IPS-NIHi11 (cell line): ENCODE measurements around the gene ZNF544.
A peak's percentile ranks its signal among the peaks of the same experiment; 100 is the strongest.
"Not testable (repeated sequence)": the region's sequence is repeated elsewhere in the genome, so short reads cannot be mapped to it uniquely, and the experiment has no call there.

Experiments used
- DNase-seq: peaks from one replicate; pipeline ENCODE4 v3.0.0; 2012; ENCODE audit warnings: mixed read lengths, low spot score

ZNF544 gene

DNA sequence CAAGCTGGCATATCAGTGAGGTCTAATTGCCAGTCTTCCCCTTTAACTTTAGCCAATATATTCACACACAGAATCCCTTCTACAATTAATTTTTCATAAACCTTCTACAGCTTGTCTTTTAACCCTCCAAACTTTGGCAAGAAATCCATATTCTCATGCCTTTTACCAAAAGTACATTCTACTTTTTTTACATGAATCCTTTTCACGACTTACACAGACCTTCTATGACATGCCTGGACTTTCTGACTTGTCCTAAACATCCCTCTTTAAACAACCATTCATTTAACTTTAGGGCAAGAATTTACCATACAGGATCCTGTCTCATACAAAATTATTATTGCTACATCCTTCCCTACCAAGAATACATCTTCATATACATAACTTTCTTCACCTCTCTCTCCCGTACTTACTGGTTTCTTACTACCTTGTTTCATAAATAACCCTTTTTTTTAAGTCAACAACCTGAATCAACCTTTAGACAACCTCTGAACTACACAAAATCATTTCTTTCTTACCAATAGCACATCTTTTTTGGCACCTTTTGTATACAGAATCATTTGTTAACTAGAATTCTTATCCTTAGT, 23.5 kb downstream of the ZNF544 start:
- DNase-seq, result no peak

DNA sequence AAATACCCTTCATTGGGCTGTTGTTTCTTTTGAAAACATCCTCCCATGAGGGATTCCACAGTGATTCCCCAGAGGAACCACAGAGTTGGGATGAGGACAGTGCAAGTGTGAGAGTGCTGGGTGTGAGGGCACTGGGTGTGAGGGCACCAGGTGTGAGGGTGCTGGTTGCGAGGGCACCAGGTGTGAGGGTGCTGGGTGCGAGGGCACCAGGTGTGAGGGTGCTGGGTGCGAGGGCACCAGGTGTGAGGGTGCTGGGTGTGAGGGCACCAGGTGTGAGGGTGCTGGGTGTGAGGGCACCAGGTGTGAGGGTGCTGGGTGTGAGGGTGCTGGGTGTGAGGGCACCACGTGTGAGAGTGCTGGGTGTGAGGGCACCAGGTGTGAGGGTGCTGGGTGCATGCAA, 29.5 kb downstream of the ZNF544 start:
- DNase-seq, result not testable (repeated sequence)

DNA sequence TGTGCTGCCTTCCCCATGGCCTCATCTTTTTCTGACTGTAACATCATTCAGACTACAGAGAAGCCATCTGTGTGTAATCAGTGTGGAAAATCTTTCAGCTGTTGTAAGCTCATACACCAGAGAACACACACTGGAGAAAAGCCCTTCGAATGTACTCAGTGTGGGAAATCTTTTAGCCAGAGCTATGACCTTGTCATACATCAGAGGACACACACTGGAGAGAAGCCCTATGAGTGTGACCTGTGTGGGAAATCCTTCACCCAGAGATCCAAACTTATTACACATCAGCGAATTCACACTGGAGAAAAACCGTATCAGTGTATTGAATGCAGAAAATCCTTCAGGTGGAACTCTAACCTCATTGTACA, 32.9 kb downstream of the ZNF544 start:
- DNase-seq, result no peak

DNA sequence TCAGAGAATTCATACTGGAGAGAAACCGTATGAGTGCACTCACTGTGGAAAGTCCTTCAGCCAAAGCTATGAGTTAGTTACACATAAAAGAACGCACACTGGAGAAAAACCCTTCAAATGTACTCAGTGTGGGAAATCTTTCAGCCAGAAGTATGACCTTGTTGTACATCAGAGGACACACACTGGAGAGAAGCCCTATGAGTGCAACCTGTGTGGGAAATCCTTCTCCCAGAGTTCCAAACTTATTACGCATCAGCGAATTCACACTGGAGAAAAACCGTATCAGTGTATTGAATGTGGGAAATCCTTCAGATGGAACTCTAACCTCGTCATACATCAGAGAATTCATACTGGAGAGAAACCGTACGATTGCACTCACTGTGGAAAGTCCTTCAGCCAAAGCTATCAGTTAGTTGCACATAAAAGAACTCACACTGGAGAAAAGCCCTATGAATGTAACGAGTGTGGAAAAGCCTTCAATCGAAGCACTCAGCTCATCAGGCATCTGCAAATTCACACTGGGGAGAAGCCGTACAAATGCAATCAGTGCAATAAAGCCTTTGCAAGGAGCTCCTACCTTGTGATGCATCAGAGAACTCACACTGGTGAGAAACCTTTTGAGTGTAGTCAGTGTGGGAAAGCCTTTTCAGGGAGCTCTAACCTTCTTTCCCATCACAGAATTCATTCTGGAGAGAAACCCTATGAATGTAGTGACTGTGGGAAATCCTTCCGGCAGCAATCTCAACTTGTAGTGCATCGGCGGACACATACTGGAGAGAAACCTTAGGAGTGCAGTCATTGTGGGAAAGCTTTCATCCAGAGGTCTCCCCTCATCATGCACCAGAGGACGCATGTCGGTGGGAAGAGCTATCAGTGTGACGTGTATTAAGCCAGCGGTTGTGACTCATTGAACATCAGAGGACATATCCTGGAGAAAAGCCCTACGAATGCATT, 33.5 kb downstream of the ZNF544 start:
- DNase-seq, result no peak

DNA sequence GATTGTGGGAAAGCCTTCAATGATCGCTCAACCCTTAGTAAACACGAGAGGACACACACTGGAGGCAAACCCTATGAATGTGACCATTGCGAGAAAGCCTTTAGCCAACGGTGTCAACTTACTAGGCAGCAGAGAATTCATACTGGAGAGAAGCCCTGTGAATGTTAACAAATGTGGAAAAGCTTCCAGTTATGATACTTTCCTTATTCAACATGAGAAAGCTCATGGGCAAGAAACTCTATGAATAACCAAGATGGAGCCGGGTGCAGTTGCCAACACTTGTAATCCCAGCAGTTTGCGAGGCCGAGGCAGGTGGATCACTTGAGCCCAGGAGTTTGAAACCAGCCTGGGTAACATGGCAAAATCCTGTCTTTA, 34.2 kb downstream of the ZNF544 start:
- no peak for DNase-seq

DNA sequence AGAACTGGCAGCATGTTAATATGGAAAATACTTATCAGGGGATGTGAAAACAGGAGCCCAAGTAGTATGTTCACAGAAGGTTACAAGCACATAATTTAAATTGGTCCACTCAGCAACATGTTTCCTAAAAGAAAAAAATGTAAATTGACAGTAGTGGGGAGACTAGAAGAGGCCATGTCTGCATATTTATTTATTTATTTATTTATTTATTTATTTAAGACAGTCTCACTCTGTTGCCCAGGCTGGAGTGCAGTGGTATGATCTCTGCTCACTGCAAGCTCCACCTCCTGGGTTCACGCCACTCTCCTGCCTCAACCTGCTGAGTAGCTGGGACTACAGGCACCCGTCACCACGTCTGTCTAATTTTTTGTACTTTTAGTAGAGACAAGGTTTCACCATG, 36.4 kb downstream of the ZNF544 start:
- DNase-seq, result no peak

DNA sequence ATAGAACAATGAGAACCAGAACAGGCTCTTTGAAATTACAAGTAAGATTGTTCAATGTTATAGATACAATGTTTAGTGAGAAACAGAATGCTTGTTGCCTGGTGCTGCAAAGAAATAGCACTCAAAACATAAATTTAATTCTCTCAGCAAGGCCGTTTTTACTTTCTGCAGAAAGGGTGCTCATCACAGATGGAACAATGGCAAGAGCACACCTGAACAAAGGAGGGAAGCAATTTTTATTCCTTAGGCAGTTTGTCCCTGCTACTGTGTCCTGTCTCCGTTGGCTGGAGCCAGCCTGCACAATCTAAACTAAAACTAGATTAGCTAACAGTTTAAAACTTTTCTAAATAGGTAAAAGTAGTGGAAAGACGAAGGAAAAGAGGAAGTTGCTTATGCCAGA, 39.6 kb downstream of the ZNF544 start:
- DNase-seq, result no peak

DNA sequence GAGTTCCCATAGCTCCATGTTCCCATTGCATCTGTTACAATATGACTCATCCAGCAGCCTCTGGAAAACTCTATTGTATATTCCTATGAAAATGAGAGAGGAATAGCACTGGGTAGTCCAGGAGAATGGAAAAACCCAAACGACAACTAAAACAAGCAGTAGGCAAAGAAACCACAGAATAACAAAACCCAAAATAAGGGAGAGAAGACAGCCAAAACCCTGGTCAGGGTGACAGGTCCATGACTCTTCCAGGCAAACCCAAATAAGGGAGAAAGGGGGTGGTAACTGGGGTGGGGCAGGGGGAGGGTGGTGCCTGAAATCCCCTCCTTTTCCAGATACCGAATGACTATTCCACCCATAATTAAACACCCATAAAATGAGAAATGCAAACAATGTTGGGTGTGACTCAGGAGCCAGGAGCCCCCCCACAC, 46.1 kb downstream of the ZNF544 start:
- no peak for DNase-seq

DNA sequence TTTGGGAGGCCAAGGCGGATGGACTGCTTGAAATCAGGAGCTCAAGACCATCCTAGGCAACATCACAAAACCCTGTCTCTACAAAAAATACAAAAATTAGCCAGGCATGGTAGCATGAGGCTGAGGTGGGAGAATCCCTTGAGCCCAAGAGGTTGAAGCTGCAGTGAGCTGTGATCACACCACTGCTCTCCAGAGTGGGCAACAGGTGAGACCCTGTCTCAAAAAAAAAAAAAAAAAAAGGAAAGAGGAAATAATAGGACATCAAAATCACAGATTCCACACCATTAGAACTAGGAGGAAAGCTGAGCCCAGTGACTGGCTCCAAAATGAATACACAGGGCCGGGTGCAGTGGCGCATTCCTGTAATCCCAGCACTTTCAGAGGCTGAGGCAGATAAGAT, 46.9 kb downstream of the ZNF544 start:
- DNase-seq, result no peak

DNA sequence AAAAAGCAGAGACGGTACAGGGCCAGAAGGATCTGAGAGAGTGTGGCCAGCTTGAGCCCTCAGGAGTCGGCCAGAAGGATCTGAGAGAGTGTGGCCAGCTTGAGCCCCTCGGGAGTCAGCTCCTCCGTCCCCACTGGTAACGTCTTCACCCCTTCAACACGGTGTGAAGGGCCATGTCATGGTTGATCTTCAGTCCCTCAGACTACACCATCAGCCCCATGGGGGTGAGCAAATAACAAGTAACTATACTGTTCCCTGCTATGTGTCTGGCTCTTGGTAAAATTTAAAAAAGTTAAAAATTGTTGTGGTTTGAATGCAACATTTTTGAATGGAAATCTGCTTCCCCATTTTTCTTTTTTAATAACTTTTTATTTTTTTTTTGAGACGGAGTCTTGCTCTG, 48.5 kb downstream of the ZNF544 start:
- no peak for DNase-seq

DNA sequence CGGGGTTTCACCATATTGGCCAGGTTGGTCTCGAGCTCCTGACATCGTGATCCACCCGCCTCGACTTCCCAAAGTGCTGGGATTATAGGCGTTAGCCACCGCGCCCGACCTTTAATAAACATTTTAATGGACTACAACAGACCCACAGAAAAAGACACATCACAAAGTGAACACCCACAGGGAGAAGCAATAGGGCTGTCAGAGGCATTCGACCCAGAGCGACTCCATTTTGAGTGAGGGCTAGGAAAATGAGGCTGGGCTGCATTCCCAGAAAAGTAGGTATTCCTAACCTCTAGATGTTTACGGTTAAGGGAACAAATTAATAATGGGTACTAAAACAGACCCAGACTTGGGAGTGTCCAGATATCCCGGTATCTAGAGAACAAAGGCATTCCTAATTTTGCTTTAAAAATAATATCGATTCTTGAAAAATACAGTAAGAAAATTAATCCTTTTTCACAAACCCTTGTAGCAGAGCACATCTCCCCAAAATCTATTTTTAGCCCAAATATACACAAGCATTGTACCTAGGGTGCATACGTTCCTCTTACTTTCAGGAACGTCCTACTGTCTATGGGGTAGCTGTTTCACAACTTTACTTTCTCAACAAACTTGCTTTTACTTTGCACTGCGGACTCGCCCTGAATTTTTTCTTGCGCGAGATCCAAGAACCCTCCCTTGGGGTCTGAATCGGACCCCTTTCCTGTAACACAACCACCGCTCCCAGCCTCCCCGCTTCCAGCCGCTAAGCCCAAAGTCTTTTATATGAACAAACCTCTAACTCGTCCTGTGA, 49.2 kb downstream of the ZNF544 start:
- DNase-seq, result no peak

DNA sequence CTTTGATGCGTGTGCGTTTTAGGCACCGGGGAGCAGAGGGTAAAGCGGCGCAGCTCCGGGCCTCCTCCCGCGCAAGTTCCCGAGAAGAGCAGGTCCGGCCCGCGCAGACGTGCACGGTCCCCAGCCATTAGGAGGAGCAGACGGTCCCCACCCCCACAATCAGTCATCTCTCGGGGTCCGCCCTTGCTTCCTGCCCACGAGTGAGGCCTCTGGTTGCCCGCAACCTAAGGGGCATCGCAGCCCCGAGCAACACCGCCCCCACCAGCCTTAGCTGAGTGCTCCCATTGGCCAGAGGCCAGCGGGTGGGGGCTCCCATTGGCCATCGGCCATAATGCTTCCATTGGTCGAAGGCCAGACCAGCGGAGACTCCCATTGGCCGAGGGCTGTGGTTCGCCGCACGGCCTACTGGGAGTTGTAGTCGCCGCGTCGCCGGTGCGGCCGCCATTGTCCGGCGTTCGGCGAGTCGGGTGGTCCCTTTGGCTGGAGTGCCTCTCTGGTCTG, 49.9 kb downstream of the ZNF544 start, which contains the start of gene ZNF8:
ZNF8 (plus strand) TSS at position 415 of the 501 bp plus-strand sequence. CDS start 127 bp downstream, outside the sequence.
- peak; percentile 99 for DNase-seq

DNA sequence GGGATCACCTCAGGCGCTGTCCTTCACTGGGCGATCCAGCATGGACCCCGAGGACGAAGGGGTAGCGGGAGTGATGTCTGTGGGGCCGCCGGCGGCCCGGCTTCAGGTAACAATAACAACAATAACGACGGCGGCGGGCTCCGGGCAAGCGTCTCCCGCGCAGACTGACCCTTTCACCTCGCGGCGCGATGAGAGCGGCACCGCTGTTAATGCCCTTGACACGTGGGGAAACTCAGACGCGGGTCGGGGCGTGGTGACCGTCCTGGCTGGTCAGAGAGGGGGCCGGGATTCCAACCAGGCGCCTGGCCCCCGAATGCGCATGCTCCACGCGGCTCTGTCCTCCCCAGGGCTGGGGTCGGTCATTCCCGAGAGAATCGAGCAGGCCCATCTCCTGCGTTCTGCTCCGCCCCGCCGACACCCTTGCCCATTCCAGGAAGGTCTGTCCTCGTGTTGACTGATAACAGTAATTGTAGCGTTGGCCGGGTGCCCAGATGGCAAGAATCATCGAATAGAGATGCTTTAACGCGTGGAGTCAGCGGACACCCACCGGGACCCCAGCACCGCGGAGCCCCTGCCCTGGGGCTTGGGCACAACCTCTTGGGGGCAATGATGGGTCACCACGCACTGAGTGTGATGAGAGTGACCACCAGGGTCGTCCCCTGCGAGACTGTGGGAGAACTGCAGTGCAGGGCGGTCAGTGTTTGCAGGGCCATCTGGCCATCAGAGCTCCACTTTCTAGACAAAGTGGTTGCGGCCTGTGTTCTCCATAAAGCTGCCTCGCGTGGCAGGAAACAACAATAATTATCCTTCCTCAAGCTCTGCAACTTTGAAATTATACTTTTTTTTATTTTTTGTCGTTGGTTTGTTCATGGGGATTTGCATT, 50.6 kb downstream of the ZNF544 start:
- peak; percentile 83 for DNase-seq

DNA sequence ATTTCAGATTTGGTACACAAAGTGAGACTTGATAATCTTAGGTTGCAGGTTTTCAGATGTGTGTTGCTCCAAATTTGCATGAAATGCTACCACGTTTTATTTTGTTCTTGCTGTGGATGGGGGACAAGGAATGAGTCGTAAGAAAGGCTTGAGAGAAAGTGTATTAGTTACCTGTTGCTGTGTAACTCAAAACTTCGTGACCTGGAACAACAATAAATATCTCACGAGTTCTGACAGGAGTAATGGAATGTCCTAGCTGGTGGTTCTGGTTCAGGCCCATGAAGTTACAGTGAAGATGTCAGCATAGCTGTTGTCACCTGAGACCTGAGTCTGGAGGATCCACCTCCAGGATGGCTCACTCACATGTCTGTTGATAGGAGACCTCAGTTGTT, 51.2 kb downstream of the ZNF544 start:
- no peak for DNase-seq

DNA sequence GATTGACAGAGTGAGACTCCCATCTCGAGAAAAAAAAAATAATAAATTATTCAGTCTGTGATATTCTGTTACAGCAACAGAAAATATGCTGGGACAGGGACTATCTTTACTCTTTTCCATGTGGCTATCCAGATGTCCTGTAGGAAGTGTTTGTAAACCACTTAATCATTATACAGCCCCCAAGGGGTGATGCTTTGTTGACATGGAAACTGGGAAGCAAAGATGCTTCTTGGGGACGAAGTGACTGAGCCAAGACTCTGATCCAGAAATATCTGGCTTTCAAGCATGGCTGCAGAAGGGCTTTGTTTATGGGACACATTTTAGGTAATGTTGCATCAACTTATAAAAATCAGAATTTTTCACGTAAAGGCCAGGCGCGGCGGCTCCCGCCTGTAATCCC, 55.5 kb downstream of the ZNF544 start:
- DNase-seq, result no peak

DNA sequence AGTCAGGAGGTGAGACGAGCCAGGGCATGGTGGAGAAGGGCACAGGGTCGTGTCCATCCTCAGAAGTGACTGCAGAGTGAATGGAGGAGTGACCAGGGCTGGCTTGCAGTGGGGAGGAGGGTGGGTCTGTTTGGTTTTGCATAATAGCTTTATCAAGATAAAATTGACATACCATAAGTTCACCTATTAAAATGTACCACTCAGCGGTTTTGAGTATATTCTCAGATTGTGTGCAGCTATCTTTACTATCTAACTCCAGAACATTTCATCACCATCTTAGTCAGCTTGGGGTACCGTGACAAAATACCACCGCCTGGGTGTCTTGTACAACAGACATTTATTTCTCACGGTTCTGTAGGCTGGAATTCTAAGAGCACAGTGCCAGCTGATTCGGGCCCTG, 63.2 kb downstream of the ZNF544 start:
- DNase-seq, result no peak

DNA sequence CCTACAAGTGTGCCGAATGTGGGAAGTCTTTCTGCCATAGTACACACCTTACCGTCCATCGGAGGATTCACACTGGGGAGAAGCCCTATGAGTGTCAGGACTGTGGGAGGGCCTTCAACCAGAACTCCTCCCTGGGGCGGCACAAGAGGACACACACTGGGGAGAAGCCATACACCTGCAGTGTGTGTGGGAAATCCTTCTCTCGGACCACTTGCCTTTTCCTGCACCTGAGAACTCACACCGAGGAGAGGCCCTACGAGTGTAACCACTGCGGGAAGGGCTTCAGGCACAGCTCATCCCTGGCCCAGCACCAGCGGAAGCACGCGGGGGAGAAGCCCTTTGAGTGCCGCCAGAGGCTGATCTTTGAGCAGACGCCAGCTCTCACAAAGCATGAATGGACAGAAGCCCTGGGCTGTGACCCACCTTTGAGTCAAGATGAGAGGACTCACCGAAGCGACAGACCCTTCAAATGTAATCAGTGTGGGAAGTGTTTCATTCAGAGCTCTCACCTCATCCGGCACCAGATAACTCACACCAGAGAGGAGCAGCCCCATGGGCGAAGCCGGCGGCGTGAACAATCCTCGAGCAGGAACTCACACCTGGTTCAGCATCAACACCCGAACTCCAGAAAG, 66.1 kb downstream of the ZNF544 start:
- no peak for DNase-seq

DNA sequence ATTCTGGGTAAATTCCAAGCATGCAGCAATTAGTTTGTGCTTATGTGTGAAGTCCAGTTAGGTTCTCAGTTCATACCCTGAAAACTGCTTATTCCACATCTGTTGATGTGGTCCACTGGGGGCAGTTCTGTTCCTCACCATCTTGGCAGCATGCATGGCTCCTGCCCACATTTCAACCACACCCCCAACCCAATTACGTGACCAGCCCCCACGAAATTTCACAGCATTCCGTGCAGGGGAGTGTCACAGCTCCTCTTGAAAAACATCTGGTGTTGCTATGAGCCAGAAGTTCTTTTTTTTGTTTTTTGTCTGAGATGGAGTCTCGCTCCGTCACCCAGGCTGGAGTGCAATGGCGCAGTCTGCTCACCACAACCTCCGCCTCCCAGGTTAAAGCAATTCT, 67.4 kb downstream of the ZNF544 start:
- no peak for DNase-seq

DNA sequence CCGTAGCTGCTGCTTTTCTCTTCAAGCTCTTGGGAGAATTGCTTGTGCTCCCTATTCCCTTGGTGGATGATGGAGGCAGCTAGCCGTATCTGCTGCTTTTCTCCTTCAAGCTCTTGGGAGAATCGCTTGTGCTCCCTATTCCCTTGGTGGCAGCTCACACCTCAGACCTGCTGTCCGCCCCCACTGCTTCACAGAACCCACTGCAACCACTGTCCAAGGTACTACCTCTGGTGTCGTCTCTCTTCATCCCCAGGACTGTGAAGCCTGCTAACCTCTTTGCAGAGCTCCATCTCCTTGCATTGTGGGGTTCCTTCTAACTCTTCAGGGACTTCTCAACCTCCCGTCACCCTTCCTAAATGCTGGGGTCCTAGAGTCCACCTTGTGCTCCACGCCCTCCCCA, 71.9 kb downstream of the ZNF544 start:
- DNase-seq, result no peak

DNA sequence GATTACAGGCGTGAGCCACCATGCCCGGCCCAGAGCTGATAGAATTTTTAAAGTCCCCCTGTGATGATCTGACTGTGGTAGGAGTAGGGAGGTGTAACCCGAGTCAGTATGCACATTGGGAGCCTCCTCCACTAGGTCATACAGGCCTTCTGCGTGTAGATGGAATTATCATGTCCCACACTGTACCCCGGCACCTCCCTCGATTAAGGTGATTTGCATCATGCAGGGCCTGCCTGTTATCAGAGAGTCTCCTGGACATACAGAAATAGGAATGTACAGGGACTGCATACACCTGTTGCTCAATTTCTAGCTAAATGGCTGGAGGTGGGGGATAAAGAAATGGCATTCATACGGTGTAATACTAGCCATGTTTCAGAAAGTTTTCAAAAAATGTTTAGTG, 75.5 kb downstream of the ZNF544 start:
- DNase-seq, result no peak

DNA sequence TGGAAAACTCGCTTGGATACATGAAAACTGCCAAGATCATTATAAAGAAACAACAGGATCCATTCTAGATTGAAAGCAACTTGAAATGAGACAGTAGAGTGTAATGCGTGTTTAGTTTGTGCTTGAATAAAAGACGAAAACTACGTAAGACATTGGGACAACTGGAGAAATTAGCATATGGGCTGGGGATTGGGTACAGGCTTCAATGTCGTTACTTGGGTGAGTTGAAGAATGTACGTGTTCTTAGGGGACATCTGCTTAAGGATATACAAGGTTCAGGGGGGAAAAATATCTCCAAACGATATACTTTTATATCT, 76.0 kb downstream of the ZNF544 start:
- no peak for DNase-seq
